Measurements from ENCODE around the gene SMIM33. TPM values are rescaled to one million over a fixed set of nuclear protein-coding genes. Genes with fewer than 3 reads are reported as not detected.
"Not testable (repeated sequence)": the region's sequence is repeated elsewhere in the genome, so short reads cannot be mapped to it uniquely, and the experiment has no call there.

SMIM33 gene
- total RNA-seq, 4 donors from 2014 or later, result not detected

DNA sequence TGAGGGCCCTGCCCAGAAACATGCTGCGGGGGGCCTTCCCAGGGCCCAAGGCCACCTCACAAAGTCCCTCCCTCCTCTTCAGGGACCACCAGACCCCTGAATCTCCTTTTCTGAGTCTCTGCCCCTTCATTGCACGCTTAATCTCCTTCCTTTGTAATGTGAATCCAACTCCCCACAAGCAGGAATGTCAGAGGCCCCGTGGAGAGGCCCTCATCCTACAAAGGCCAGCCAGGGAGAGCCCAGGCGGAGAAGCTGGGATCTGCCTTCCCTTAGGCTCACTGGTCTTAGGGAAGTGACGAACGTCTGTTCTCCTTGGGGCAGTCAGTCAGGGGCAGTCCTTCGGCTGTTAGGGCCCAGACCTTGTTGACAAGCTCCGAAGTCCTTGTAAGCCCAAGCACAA is 2.3 kb downstream of the SMIM33 start:
- intact Hi-C loops (cut with DNase I), result no loop called here
- no peaks in the 10 kb centered on the region for H3K27me3 ChIP-seq
- 57 to 100% methylated on average over 1 to 8 of the region's 8 CpGs for WGBS, 2 donors

DNA sequence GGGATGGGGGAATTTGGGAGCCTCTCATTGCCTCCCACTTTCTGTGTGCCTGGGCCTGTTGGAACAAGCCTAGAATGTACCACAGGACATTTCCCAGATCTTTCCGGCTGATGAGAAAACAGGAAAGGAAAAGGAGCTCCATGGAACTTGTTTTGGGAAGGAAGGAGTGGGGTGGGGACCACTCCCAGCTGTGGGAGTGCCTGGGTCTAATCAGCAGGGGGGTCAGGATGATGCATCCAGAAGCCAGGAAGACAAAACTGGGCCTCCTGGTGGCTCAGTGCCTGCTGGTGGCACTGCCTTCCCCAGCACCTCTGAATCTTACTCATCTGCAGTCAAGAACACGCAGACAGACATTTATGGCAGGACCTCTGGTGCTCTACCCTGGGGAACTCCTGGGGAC is 2.8 kb downstream of the SMIM33 start:
- Histone ChIP-seq H3K27ac (peak overlapping the region in 3 of 4 donors; percentile 48 to 76 (median 68)), H3K36me3 (peaks cover 7 to 39% (median 22%) of the 10 kb centered on the region in 3 donors), H3K4me3 (no peak overlapping the region), H3K9me3 (no peaks in the 10 kb centered on the region), H3K4me1 (peaks cover 0 to 49% (median 27%) of the 10 kb centered on the region in 3 donors), H3K27me3 (no peaks in the 10 kb centered on the region)
- whole genome bisulfite sequencing, 2 donors, result 5 to 20% methylated on average over 2 of the region's 2 CpGs
- TF ChIP-seq, protein P1, sequence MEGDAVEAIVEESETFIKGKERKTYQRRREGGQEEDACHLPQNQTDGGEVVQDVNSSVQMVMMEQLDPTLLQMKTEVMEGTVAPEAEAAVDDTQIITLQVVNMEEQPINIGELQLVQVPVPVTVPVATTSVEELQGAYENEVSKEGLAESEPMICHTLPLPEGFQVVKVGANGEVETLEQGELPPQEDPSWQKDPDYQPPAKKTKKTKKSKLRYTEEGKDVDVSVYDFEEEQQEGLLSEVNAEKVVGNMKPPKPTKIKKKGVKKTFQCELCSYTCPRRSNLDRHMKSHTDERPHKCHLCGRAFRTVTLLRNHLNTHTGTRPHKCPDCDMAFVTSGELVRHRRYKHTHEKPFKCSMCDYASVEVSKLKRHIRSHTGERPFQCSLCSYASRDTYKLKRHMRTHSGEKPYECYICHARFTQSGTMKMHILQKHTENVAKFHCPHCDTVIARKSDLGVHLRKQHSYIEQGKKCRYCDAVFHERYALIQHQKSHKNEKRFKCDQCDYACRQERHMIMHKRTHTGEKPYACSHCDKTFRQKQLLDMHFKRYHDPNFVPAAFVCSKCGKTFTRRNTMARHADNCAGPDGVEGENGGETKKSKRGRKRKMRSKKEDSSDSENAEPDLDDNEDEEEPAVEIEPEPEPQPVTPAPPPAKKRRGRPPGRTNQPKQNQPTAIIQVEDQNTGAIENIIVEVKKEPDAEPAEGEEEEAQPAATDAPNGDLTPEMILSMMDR (IDR thresholded peaks at IDR 0.05), result peak in 1 of 6 experiments; percentile 21
- TF ChIP-seq POLR2A (IDR thresholded peaks at IDR 0.05), result no peak
- no peak for DNase-seq
- intact Hi-C loops (cut with DNase I), result no loop called here

More for the DNA sequence above, 2.3 kb downstream of the SMIM33 start:
- peak overlapping the region in 3 of 4 donors; percentile 48 to 76 (median 68) for H3K27ac ChIP-seq
- TF ChIP-seq, protein P1 (IDR thresholded peaks at IDR 0.05), result no peak
- TF ChIP-seq POLR2A (IDR thresholded peaks at IDR 0.05), result no peak
- peaks cover 0 to 45% (median 27%) of the 10 kb centered on the region in 3 donors for H3K4me1 ChIP-seq
- no peaks in the 10 kb centered on the region for H3K9me3 ChIP-seq
- peaks cover 7 to 34% (median 22%) of the 10 kb centered on the region in 3 donors for H3K36me3 ChIP-seq
- no peak overlapping the region for H3K4me3 ChIP-seq
- no peak for DNase-seq

DNA sequence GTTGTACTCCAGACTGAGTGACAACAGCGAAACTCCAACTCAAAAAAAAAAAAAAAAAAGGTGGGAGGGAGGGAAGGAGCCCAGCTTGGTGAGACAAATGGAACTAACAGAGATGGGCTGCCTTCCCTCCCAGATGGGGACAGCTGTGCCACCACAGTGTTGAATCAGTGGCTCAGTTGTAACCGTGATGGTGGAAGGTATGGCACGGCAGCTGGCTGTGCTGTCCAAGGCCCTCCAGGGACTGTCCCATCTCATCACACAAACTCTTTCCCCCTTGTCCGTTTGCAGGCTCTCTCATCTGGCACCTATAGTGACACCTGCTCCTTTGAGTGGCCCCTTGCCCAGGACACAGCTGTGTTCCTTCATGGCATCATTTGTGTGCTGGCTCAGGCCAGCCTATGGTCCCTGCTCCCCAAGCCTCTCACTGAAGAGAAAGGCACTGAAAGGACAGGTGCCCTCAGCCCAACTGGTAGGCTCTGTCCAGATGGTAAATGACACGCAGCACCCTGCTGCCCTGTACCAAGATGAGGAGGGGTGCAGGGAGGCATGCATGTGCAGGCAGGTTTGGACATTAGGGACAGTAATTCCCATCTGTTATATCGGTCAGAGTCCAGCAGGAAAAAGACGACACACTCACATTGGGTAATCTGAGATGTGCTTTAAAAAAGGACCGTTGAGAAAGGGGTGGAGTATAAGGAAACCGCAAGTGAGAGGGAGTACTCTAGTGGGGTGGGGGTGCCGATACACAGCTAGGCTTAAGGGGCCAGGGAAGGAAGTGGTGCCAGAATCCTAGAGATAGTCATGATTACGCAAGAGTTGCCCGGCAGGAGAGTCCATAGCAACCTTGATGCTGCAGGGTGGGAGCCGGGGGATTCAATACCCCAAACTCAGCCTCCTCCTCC is 4.3 kb downstream of the SMIM33 start:
- Histone ChIP-seq H3K9me3 (no peaks in the 10 kb centered on the region), H3K4me3 (no peak overlapping the region), H3K27ac (peak overlapping the region in 3 of 4 donors; percentile 9 to 68 (median 57)), H3K4me1 (peaks cover 0 to 63% (median 32%) of the 10 kb centered on the region in 3 donors), H3K36me3 (peaks cover 7 to 49% (median 25%) of the 10 kb centered on the region in 3 donors), H3K27me3 (no peaks in the 10 kb centered on the region)
- no peak for TF ChIP-seq POLR2A (IDR thresholded peaks at IDR 0.05)
- TF ChIP-seq, protein P1 (IDR thresholded peaks at IDR 0.05), result no peak
- intact Hi-C loops (cut with DNase I), result no loop called here
- DNase-seq, result no peak
- 49 to 55% methylated on average over 12 of the region's 13 CpGs for WGBS, 2 donors

DNA sequence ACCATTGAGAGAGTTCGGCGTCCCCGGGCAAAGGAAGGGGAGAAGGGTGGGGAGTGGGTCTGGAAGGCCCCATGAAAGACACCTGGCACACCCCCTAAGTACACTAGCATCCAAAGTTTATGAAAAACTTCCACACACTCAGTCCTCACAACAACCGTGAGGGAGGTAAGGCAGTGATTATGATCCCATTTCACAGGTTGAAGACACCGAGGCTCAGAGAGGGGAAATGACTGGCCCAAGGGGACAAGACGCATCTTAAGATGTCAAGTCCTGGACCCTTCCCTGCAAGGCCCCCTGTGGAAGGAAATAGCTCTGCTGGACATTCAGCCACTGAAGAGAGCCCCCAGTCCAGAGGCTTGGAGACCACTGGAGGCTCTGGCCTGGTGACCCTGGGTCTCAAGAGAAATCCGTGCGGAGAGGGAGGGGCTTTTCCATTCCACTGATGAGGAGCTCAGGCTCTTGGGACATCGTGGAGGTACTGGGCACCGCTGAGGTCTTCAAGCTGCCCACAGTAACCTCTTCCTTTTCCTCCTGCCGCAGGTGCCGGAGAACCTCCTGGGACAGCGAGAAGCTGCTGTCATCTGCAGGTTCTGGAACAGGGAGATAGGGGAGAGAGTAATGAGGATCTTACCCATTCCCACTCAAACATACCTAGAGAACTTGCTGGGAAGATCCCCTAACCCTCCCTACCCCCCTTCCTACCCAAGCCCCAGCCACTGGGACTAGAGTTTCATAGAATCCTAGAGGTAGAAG is 5.2 kb downstream of the SMIM33 start:
- WGBS, 2 donors, result 86 to 87% methylated on average over 6 to 8 of the region's 13 CpGs
- Histone ChIP-seq H3K36me3 (peaks cover 7 to 53% (median 25%) of the 10 kb centered on the region in 3 donors), H3K4me1 (peaks cover 7 to 67% (median 36%) of the 10 kb centered on the region in 3 donors), H3K9me3 (no peaks in the 10 kb centered on the region), H3K27me3 (no peaks in the 10 kb centered on the region), H3K4me3 (no peak overlapping the region), H3K27ac (peak overlapping the region in 2 of 4 donors; percentile 57 to 68)
- intact Hi-C loops (cut with DNase I), result no loop called here
- TF ChIP-seq, protein P1 (IDR thresholded peaks at IDR 0.05), result no peak
- TF ChIP-seq POLR2A (IDR thresholded peaks at IDR 0.05), result no peak
- no peak for DNase-seq

DNA sequence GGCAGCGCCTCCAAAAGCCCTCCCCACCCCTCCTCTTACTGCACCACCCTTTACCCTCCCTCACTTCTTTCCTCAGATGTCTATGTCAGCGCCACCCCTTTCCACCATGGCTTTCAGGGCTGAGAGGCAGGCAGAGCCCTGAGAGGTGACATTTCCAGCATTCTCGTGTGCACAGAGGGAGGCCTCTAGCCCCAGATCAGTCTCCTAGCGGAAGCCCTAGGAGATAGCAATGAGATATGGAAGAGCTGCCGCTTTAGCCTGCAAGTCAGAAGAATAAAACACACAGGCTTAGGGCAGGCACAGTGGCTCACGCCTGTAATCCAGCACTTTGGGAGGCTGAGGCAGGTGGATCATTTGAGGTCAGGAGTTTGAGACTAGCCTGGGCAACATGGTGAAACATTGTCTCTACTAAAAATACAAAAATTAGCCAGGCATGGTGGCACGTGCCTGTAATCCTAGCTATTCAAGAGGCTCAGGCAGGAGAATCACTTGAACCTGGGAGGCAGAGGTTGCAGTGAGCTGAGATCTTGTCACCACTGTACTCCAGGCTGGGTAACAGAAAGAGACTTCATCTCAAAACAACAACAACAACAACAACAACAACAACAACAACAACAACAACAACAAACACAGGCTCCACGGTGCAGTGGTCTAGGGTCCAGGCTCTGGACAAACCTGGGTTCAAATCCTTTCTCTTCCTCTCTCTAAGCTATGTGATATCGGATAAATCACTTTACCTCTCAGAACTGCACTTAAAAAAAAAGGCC is 8.0 kb downstream of the SMIM33 start:
- H3K4me3 ChIP-seq; intact Hi-C loops (cut with DNase I); H3K9me3 ChIP-seq; H3K27me3 ChIP-seq; DNase-seq: not testable (repeated sequence)
- Histone ChIP-seq H3K27ac (peak overlapping the region in 2 of 4 donors; percentile 11 to 21), H3K4me1 (peaks cover 25 to 77% (median 43%) of the 10 kb centered on the region in 3 donors), H3K36me3 (peaks cover 7 to 53% (median 25%) of the 10 kb centered on the region in 3 donors)
- WGBS, 2 donors, result 68 to 85% methylated on average over 4 to 8 of the region's 9 CpGs

DNA sequence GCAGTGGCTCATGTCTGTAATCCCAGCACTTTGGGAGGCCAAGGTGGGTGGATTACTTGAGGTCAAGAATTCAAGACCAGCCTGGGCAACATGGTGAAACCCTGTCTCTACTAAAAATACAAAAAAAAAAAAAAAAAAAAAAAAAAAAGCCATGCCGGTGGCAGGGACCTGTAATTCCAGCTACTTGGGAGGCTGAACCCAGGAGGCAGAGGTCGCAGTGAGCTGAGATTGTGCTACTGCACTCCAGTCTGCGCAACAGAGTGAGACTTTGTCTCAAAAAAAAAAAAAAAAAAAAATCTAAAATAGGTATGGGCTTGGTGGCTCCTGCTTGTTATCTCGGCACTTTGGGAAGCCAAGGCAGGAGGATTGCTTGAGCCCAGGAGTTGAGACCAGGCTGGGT is 8.9 kb downstream of the SMIM33 start:
- peaks cover 25 to 77% (median 41%) of the 10 kb centered on the region in 3 donors for H3K4me1 ChIP-seq
- H3K9me3 ChIP-seq; intact Hi-C loops (cut with DNase I); H3K4me3 ChIP-seq; H3K27me3 ChIP-seq; DNase-seq: not testable (repeated sequence)
- H3K27ac ChIP-seq, result peak overlapping the region in 2 of 4 donors; percentile 21 to 94
- H3K36me3 ChIP-seq, result peaks cover 7 to 53% (median 25%) of the 10 kb centered on the region in 3 donors
- 90% methylated on average over 4 of the region's 4 CpGs for WGBS, 2 donors
